HCT116 (cell line): ENCODE results near the gene TPRG1. TPM values are rescaled to one million over a fixed set of nuclear protein-coding genes. Genes with fewer than 3 reads are reported as not detected.

Experiments used
- ATAC-seq: fragments of 200-7000 bp; cut with Tn5 transposase; 2 replicates; pipeline ENCODE4 v1.9.1; 2020; ENCODE audit warnings: mild to moderate bottlenecking, moderate library complexity
- BruUV-seq: library from RNA; stranded (reverse); fragments of 400-500 nt; replicated peaks from 2 replicates; lab custom pipeline; 2021; lab: Mats Ljungman, UMichigan
- CTCF ChIA-PET: fragments of 300-600 bp; sonication (Branson Sonifier 250); formaldehyde crosslinking; loops from one replicate; lab custom pipeline; 2021; ENCODE audit warnings: antibody characterized with exemption; lab: Charles Lee
- POLR2A ChIA-PET: fragments of 300-600, 350-600 bp; sonication (Branson Sonifier 250); formaldehyde crosslinking; loops from one replicate; lab custom pipeline; 2021; ENCODE audit warnings: antibody characterized with exemption; lab: Charles Lee
- RAD21 ChIA-PET, 2 experiments: fragments of 300-600 bp; sonication (Branson Sonifier 250); formaldehyde crosslinking; loops; one replicate each; lab custom pipeline; 2023; ENCODE audit warnings: low total read pairs in 2 of 2; ENCODE audit not compliant: uncharacterized antibody in 2 of 2, unreplicated experiment in 2 of 2, low non-redundant PET in 1 of 2; lab: Charles Lee
- DNase-seq: peaks from one replicate; pipeline ENCODE4 v3.0.0-alpha.2; 2010; ENCODE audit warnings: low read depth, low spot score
- H2AFZ ChIP-seq: fragments of 200-600 bp; shearing (Covaris generic), sonication (generic); 2 replicates; pipeline ENCODE4 v1.6.1; 2017; ENCODE audit warnings: low read depth, mixed run types, mixed read lengths, antibody characterized with exemption, low read length; ENCODE audit not compliant: poor library complexity, severe bottlenecking
- H3K27ac ChIP-seq: 2 replicates; pipeline ENCODE4 v1.5.1; 2012; ENCODE audit warnings: low read depth, low read length
- H3K27me3 ChIP-seq: fragments of 200-600 bp; sonication (generic); 2 replicates; pipeline ENCODE4 v1.6.1; 2016; ENCODE audit warnings: mixed run types, low read length, mixed read lengths; ENCODE audit not compliant: insufficient read depth
- H3K36me3 ChIP-seq, 2 experiments: fragments of 200-500 bp in 1 of 2; fragments of 200-600 bp in 1 of 2; sonication (Bioruptor generic) in 1 of 2; sonication (generic) in 1 of 2; 2 replicates each; pipeline versions ENCODE4 v1.5.1 to v1.6.1; 2014 to 2016; ENCODE audit warnings: low read length in 2 of 2, inconsistent platforms in 1 of 2, mixed read lengths in 1 of 2, mixed run types in 1 of 2; ENCODE audit not compliant: insufficient read depth in 2 of 2, control insufficient read depth in 1 of 2
- H3K4me1 ChIP-seq, 2 experiments: fragments of 200-600 bp in 1 of 2; sonication (generic) in 1 of 2; 2 replicates each; pipeline versions ENCODE4 v1.5.1 to v1.6.1; 2012 to 2017; ENCODE audit warnings: low read length in 2 of 2, inconsistent platforms in 1 of 2, mild to moderate bottlenecking in 1 of 2, mixed read lengths in 1 of 2, mixed run types in 1 of 2, moderate library complexity in 1 of 2; ENCODE audit not compliant: insufficient read depth in 2 of 2, control insufficient read depth in 1 of 2
- H3K4me2 ChIP-seq: fragments of 200-600 bp; sonication (generic); 2 replicates; pipeline ENCODE4 v1.6.1; 2017; ENCODE audit warnings: mixed run types, low read length, mixed read lengths
- H3K4me3 ChIP-seq, 2 experiments: fragments of 200-600 bp in 1 of 2; sonication (generic) in 1 of 2; replicated peaks in 1 of 2; 2 replicates each; pipeline ENCODE4 v1.5.1; 2011 to 2016; ENCODE audit warnings: low read length in 2 of 2, control low read depth in 1 of 2, low read depth in 1 of 2, mild to moderate bottlenecking in 1 of 2, mixed read lengths in 1 of 2, mixed run types in 1 of 2
- H3K79me2 ChIP-seq: fragments of 200-600 bp; sonication (generic); 2 replicates; pipeline ENCODE4 v1.6.1; 2017; ENCODE audit warnings: mild to moderate bottlenecking, mixed run types, low read length, moderate library complexity, mixed read lengths; ENCODE audit not compliant: insufficient read depth
- H3K9ac ChIP-seq: fragments of 200-600 bp; sonication (generic); 2 replicates; pipeline ENCODE4 v1.6.1; 2016; ENCODE audit warnings: low read length, mixed read lengths
- H3K9me2 ChIP-seq: fragments of 200-600 bp; sonication (generic), shearing (Covaris generic); 2 replicates; pipeline ENCODE4 v1.6.1; 2017; ENCODE audit warnings: mixed run types, mild to moderate bottlenecking, moderate library complexity; ENCODE audit not compliant: insufficient read depth
- H3K9me3 ChIP-seq, 2 experiments: fragments of 200-500 bp in 1 of 2; fragments of 200-600 bp in 1 of 2; sonication (Bioruptor generic) in 1 of 2; sonication (generic) in 1 of 2; 2 replicates each; pipeline ENCODE4 v1.6.1; 2014 to 2017; ENCODE audit warnings: low read length in 2 of 2, mixed read lengths in 2 of 2, inconsistent platforms in 1 of 2, low read depth in 1 of 2, mild to moderate bottlenecking in 1 of 2, mixed run types in 1 of 2, moderate library complexity in 1 of 2; ENCODE audit not compliant: control insufficient read depth in 1 of 2, insufficient read depth in 1 of 2
- H4K20me1 ChIP-seq: fragments of 200-600 bp; sonication (generic), shearing (Covaris generic); 2 replicates; pipeline ENCODE4 v1.6.1; 2017; ENCODE audit warnings: mixed run types, mild to moderate bottlenecking, moderate library complexity; ENCODE audit not compliant: insufficient read depth
- CBX3 ChIP-seq: IDR thresholded peaks from 2 replicates; pipeline ENCODE4 v1.6.1; 2012; ENCODE audit warnings: low read depth
- EGR1 ChIP-seq: IDR thresholded peaks from 2 replicates; pipeline ENCODE4 v1.6.1; 2012; ENCODE audit warnings: low read depth
- FOSL1 ChIP-seq: IDR thresholded peaks from 2 replicates; pipeline ENCODE4 v1.6.1; 2012; ENCODE audit warnings: low read depth
- MAX ChIP-seq: IDR thresholded peaks from 2 replicates; pipeline ENCODE4 v1.6.1; 2012
- REST ChIP-seq: IDR thresholded peaks from 2 replicates; pipeline ENCODE4 v1.6.1; 2012; ENCODE audit warnings: low read depth
- SIN3A ChIP-seq: IDR thresholded peaks from 2 replicates; pipeline ENCODE4 v1.6.1; 2012; ENCODE audit warnings: low read depth
- SP1 ChIP-seq: IDR thresholded peaks from 2 replicates; pipeline ENCODE4 v1.6.1; 2012; ENCODE audit warnings: low read depth
- SRF ChIP-seq: IDR thresholded peaks from 2 replicates; pipeline ENCODE4 v1.6.1; 2012; ENCODE audit warnings: low read depth
- YY1 ChIP-seq: IDR thresholded peaks from 2 replicates; pipeline ENCODE4 v1.6.1; 2011; ENCODE audit warnings: low read length, low read depth, moderate library complexity, mild to moderate bottlenecking; ENCODE audit not compliant: insufficient replicate concordance; ENCODE audit errors: extremely low read depth
- ZNF274 ChIP-seq: fragments of 200-500 bp; sonication (Bioruptor generic); IDR thresholded peaks from 2 replicates; pipeline ENCODE4 v1.6.1; 2014; ENCODE audit warnings: mild to moderate bottlenecking, low read depth, low read length, inconsistent platforms
- intact Hi-C: fragments of 100-400 bp; cut with micrococcal nuclease; formaldehyde crosslinking; loops from 2 replicates; pipeline ENCODE4 v1.10.0; 2022
- total RNA-seq: library from RNA; stranded (reverse); gene quantifications from one replicate; pipeline ENCODE4 v1.2.1, GENCODE V29; 2021; ENCODE audit not compliant: unreplicated experiment

The TPRG1 gene
- total RNA-seq, 1 experiment from 2014 or later: 2.8 TPM

- ChIA-PET RAD21 (no interaction called here), POLR2A (no interaction called here), CTCF (no interaction called here)
- Histone ChIP-seq H4K20me1 (no peaks in the 10 kb centered on the region), H3K27me3 (no peaks in the 10 kb centered on the region), H3K9me3 (no peaks in the 10 kb centered on the region), H3K4me1 (no peaks in the 10 kb centered on the region), H3K9ac (no peak overlapping the region), H3K4me3 (no peak overlapping the region), H3K4me2 (no peak overlapping the region), H3K36me3 (no peaks in the 10 kb centered on the region), H3K27ac (no peak overlapping the region), H3K9me2 (no peaks in the 10 kb centered on the region), H3K79me2 (no peaks in the 10 kb centered on the region), H2AFZ (no peak overlapping the region)
- intact Hi-C loops: no loop called here
- DNase-seq (no peak), ATAC-seq (no peak)
- TF ChIP-seq MAX: no peak
- no peak for TF ChIP-seq SRF
- no peak for TF ChIP-seq SP1
- TF ChIP-seq FOSL1: no peak
- no peak for TF ChIP-seq ZNF274
- TF ChIP-seq YY1: no peak
- no peak for TF ChIP-seq SIN3A
- TF ChIP-seq REST: no peak
- no peak for TF ChIP-seq EGR1
- no peak for TF ChIP-seq CBX3
- no TSS peak for BruUV-seq
These were observed 115.1 kb downstream of the TPRG1 start for GRCh38 chr3:189286916-189287315.
